Measurements from ENCODE around the gene FBXO28. TPM values are rescaled to one million over a fixed set of nuclear protein-coding genes. Genes with fewer than 3 reads are reported as not detected.

Gene FBXO28
- total RNA-seq, 1 donor from 2014 or later: 23.2 TPM

- no peak overlapping the region for H3K4me3 ChIP-seq (ENCODE audit: low read depth, low read length)
- no peak for TF ChIP-seq CTCF (conservative IDR thresholded peaks at IDR 0.05; ENCODE audit: low read depth, low read length)
- peak; percentile 51 for DNase-seq (ENCODE audit: low read depth)
Measured at GRCh38 chr1:224095339-224095738, 18.6 kb upstream of the FBXO28 start.

GRCh38 chr1:224095867-224096266 lies 18.0 kb upstream of the FBXO28 start:
- no peak for TF ChIP-seq CTCF (conservative IDR thresholded peaks at IDR 0.05; ENCODE audit: low read depth, low read length)
- H3K4me3 ChIP-seq (ENCODE audit: low read depth, low read length): no peak overlapping the region
- DNase-seq (ENCODE audit: low read depth): no peak

DNA sequence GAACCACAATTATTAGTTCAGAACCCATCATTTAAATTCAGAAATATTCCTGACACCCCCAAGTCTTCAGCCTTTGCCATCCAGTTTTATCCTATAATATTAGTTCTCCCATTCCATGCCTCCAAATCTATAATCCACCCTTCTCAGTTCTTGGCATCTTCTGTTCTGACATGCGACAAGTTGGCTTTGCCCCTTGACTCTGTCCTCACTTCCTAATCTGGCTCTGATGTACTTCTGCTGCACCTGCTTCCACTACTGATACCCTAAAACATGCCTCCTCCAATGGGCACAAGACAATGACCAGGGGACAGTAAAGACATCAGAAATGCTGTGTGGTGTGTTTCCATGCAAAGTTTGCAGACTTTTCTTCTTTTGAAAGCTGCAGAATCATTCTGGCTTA lies 17.1 kb upstream of the FBXO28 start:
- TF ChIP-seq CTCF (conservative IDR thresholded peaks at IDR 0.05; ENCODE audit: low read depth, low read length): no peak
- no peak for DNase-seq (ENCODE audit: low read depth)
- no peak overlapping the region for H3K4me3 ChIP-seq (ENCODE audit: low read depth, low read length)

- TF ChIP-seq CTCF (conservative IDR thresholded peaks at IDR 0.05; ENCODE audit: low read depth, low read length): no peak
- no peak for DNase-seq (ENCODE audit: low read depth)
- no peak overlapping the region for H3K4me3 ChIP-seq (ENCODE audit: low read depth, low read length)
Measured at GRCh38 chr1:224098007-224098406, 15.9 kb upstream of the FBXO28 start.

- TF ChIP-seq CTCF (conservative IDR thresholded peaks at IDR 0.05; ENCODE audit: low read depth, low read length): peak; percentile 69
- DNase-seq (ENCODE audit: low read depth): peak; percentile 52
- H3K4me3 ChIP-seq (ENCODE audit: low read depth, low read length): no peak overlapping the region
Measured at GRCh38 chr1:224106568-224107281, 7.2 kb upstream of the FBXO28 start.

- no peak overlapping the region for H3K4me3 ChIP-seq (ENCODE audit: low read depth, low read length)
- no peak for DNase-seq (ENCODE audit: low read depth)
- no peak for TF ChIP-seq CTCF (conservative IDR thresholded peaks at IDR 0.05; ENCODE audit: low read depth, low read length)
Measured at GRCh38 chr1:224107282-224107625, 6.7 kb upstream of the FBXO28 start.

GRCh38 chr1:224108991-224109390 lies 4.9 kb upstream of the FBXO28 start:
- TF ChIP-seq CTCF (conservative IDR thresholded peaks at IDR 0.05; ENCODE audit: low read depth, low read length): no peak
- no peak for DNase-seq (ENCODE audit: low read depth)
- no peak overlapping the region for H3K4me3 ChIP-seq (ENCODE audit: low read depth, low read length)

Data from epithelial cell of proximal tubule (primary cell).